Measurements from ENCODE around the gene DYNC2LI1.

Gene DYNC2LI1

DNA sequence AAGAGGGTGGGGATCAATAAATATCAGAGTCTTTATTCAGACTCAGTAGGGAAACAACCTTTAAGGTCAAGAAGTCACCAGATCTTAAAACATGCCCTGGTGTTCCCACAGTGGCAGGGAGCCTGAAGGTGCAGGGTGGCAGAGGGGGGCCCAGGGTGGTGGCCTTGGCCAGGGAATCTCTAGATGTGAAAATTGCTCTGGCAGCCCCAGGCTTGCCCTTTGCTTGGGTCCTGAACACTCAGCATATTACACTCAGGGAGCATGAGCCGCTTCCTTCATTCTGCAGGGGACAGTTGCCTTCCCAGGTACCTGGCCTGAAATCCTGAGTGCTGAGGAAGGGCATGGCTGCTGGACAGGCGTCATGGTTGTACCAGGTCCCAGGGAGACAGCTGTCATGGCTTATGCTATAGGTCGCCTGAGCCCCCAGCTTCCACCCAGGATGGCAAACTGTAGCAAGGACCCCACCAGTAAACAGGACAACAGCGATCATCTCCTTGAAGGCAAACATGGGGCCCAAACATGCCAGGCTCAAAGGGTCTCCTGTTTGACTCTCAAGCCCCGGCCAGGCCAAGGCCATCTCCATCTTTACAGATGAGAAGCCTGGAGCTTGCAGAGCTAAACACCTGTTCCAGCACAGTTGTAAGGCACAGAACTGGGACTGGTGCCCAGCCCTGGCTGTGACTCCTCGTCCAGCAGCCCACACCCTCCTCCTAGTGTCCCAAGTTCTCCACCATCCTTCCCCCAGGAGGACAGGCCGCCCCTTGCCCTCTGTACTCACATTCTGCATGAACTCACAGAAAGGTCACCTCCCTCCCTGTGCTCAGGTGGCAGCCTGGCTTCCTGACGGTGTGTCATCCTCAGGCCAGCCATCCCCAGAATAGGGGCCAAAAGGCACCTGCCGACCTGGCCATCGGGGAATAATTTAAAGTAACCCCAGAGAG is 79.6 kb downstream of the DYNC2LI1 start:
- TF ChIP-seq POLR2A (IDR thresholded peaks at IDR 0.05; ENCODE audit: low read length): no peak
- no peak for TF ChIP-seq GATA1 (IDR thresholded peaks at IDR 0.05; ENCODE audit: low read depth, low read length)
- no peak for DNase-seq

DNA sequence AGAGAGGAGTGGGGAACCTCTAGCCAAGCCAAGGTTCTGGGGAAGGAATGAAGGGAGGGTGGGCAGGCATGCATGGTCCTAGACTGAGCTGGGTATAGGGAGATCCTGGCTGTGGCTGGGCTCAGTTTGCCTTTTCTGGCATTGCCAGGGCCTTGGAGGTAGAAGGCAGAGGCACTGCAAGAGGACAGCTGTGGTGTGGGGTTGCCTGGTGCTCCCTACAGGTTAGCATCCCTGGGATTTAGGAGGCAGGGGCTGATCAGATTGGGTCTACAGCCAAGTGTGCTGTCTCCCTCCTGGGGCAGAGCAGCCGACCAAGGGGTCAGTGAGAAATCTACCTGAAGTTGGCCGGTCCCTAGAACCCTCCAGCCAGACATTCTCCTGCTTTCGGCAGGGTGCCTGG is 80.8 kb downstream of the DYNC2LI1 start:
- TF ChIP-seq POLR2A (IDR thresholded peaks at IDR 0.05; ENCODE audit: low read length): no peak
- no peak for TF ChIP-seq GATA1 (IDR thresholded peaks at IDR 0.05; ENCODE audit: low read depth, low read length)
- DNase-seq: no peak

DNA sequence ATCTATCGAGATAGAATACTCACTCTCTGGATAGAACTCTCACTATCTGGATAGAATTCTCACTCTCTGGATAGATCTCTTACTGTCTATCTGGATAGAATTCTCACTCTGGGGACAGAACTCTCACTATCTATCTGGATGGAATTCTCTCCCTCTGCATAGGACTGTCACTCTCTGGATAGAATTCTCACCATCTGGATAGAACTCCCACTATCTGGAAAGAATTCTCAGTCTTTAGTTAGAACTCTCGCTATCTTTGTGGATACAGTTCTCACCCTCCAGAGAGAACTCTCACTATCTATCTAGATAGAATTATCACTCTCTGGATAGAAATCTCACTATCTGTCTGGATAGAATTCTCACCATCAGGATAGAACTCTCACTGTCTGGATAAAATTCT is 81.5 kb downstream of the DYNC2LI1 start:
- no peak for DNase-seq
- TF ChIP-seq POLR2A (IDR thresholded peaks at IDR 0.05; ENCODE audit: low read length) (no peak), GATA1 (IDR thresholded peaks at IDR 0.05; ENCODE audit: low read depth, low read length) (no peak)

Measured in erythroblast (primary cell).